ENCODE results near the gene SLC44A2.

DNA sequence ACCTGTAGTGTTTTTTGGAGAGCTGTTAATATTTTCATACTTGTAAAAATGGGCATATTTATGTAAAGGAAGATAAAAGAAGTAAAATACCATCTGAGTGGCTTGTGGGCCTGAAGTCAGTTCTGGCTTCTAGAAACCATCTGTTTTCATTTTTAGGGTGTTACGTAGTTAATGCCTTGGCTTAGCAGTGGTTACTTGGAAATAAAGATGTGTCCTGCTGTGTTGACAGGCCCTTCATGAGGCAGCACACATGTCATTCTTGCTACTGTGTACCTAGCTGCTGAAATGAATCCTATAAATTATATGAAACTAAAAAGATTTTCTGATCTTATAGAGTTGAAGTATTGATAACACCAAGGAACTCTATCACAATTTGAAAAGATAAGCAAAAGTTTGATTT is 44.8 kb downstream of the SLC44A2 start:
- TF ChIP-seq POLR2A (IDR thresholded peaks at IDR 0.05; ENCODE audit: low read length) (no peak), GATA1 (IDR thresholded peaks at IDR 0.05; ENCODE audit: low read depth, low read length) (no peak)

All from erythroblast (primary cell).